Fibroblast of mammary gland (primary cell): ENCODE results near the gene MINDY2.
"Not testable (repeated sequence)": the region's sequence is repeated elsewhere in the genome, so short reads cannot be mapped to it uniquely, and the experiment has no call there.

ENCODE experiments used
- DNase-seq: peaks from one replicate; pipeline ENCODE4 v3.0.0-alpha.2; 2010; ENCODE audit warnings: low read depth
- H3K4me3 ChIP-seq: 2 replicates; pipeline ENCODE4 v1.5.1; 2011; ENCODE audit warnings: low read depth, mild to moderate bottlenecking, low read length, moderate library complexity; ENCODE audit not compliant: control insufficient read depth
- TF ChIP-seq, protein P1 (sequence below): conservative IDR thresholded peaks from 2 replicates; pipeline ENCODE4 v1.5.1; 2011; ENCODE audit warnings: low read depth, low read length, inconsistent platforms; ENCODE audit not compliant: control insufficient read depth, insufficient read depth

MINDY2 gene

DNA sequence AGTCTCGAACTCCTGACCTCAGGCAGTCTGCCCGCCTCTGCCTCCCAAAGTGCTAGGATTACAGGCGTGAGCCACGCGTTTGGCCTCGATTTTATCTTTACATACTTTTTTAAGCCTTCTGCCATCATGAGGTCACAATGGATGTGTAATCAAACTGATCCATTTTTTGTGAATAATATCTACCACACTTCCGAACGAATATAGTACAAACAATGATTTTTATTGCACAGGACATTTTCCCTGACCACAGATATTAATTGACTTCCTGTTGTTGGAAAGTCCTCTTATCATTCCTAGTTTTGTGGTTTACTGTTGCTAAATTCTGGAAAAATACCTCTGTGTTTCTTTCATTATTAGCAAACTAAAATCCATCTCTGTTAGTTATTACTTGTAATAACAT lies 68.9 kb downstream of the MINDY2 start:
- TF ChIP-seq, protein P1, sequence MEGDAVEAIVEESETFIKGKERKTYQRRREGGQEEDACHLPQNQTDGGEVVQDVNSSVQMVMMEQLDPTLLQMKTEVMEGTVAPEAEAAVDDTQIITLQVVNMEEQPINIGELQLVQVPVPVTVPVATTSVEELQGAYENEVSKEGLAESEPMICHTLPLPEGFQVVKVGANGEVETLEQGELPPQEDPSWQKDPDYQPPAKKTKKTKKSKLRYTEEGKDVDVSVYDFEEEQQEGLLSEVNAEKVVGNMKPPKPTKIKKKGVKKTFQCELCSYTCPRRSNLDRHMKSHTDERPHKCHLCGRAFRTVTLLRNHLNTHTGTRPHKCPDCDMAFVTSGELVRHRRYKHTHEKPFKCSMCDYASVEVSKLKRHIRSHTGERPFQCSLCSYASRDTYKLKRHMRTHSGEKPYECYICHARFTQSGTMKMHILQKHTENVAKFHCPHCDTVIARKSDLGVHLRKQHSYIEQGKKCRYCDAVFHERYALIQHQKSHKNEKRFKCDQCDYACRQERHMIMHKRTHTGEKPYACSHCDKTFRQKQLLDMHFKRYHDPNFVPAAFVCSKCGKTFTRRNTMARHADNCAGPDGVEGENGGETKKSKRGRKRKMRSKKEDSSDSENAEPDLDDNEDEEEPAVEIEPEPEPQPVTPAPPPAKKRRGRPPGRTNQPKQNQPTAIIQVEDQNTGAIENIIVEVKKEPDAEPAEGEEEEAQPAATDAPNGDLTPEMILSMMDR = no peak
- no peak overlapping the region for H3K4me3 ChIP-seq
- DNase-seq = peak; percentile 38

DNA sequence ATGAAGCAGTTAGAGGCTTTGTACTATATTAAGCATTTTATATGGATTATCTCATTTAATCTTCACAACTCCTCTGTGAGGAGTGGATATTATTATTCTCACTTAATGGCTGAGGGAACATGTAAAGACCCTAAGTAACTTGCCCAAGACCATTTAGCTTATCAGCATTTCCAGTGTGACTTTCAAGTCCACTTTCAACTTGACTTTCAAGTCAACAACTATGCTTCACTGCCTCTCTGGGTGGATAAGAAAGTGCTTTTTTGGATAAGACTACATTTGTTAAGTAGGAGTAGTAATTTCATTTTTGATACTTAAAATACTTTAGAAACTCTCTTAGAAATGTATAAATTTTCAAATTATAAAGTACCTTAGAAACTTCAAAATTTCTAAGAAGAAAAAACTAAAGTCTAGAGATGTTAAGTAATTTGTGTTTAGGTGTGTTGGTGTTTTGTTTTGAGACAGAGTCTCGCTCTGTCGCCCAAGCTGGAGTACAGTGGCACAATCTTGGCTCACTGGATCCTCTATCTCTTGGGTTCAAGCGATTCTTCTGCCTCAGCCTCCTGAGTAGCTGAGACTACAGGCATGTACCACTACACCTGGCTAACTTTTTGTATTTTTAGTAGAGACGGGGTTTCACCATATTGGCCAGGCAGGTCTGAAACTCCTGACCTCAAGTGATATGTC lies 71.8 kb downstream of the MINDY2 start:
- DNase-seq = no peak
- H3K4me3 ChIP-seq = no peak overlapping the region
- TF ChIP-seq, protein P1 = no peak

DNA sequence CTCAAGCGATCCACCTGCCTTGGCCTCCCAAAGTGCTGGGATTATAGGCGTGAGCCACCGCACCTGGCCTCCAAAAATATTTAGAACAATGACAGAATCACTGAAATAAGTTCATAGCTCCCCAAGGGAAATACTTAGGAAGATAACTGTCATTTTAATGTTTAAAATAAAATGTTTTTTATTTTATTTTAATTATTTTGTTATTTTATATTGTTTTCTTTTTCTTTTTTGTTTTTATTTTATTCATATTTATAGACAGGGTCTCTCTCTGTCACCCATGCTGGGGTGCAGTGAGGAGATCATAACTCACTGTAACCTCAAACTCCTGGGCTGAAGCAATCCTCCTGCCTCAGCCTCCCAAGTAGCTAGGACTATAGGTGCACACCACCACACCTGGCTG lies 80.1 kb downstream of the MINDY2 start:
- not testable (repeated sequence) for DNase-seq, H3K4me3 ChIP-seq

DNA sequence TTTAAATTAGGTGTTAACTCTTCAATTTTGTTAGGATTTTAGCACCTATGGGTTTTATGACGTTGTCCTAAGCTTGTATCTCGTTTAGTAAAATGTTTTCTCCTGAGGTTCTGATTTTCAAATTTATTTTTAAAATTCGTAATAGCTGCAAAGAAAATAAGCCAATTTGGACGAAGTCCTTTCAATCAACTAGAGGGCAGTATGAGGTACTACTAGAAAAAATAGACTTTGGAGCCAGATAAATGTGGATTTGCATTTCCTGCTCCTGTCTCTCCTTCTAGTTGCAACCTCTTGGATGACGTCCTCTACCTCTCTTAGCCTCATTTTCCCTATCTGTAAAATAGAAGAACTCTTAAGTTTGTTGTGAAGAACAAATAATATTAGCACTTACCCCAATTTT lies 81.2 kb downstream of the MINDY2 start:
- TF ChIP-seq, protein P1 = no peak
- H3K4me3 ChIP-seq = no peak overlapping the region
- peak; percentile 40 for DNase-seq

DNA sequence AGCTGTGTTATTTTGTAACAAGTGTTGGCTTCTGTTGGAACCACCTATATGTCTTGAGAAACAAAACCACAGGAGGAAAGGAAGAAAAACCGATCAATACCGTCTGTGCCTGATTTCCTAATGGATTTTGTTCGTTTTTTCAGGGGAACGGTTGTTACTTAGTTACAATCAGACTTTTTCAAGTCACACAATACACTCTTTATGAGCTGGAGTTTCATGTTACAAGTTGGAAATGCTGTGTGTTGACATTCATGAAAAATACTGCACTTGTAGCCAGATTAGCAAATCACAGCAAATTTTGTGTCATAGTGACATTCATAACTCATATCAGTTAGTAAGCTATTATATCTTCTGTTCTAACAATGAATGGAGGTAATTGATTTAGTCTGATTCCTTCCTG lies 83.5 kb downstream of the MINDY2 start:
- TF ChIP-seq, protein P1 = no peak
- DNase-seq = no peak
- H3K4me3 ChIP-seq = no peak overlapping the region

DNA sequence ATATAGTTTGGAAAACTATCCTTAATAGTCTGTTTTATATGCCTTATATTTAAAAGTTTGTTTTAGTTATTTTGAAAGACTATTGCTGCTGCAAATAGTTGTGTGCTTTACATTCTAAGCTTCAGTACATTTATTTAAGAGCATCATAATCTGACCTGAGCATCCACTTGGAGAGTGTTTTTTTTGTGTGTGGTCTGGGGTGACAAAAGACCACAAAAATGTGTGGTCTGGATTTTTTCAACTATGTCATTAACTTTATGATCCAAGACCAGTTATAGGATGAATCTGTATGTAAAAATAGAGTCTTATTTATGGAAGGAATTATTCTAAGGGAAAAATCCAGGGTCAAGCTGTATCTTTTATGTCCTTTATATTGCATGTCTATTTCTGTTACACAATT lies 85.0 kb downstream of the MINDY2 start:
- peak; percentile 48 for DNase-seq

DNA sequence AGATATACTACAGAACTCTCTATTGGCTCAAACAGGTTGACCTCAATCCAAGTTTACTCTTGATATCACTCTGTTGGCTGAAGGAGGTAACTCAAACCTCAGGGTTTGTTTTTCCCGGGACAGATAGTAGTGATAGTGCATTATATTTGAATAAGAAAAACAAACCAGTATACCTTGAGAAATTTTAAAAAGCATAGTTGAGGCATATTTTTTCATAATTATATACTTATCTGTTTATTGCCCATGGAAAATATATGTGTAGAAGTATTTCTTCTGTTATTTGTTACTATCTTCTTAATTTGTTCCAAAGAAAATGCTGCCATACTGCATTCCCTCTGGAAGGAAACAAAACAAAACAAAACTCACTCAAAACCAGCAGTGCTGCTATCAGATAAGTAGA lies 85.5 kb downstream of the MINDY2 start:
- H3K4me3 ChIP-seq, DNase-seq: not testable (repeated sequence)

More for the DNA sequence above, 85.0 kb downstream of the MINDY2 start:
- TF ChIP-seq, protein P1 = no peak
- no peak overlapping the region for H3K4me3 ChIP-seq

DNA sequence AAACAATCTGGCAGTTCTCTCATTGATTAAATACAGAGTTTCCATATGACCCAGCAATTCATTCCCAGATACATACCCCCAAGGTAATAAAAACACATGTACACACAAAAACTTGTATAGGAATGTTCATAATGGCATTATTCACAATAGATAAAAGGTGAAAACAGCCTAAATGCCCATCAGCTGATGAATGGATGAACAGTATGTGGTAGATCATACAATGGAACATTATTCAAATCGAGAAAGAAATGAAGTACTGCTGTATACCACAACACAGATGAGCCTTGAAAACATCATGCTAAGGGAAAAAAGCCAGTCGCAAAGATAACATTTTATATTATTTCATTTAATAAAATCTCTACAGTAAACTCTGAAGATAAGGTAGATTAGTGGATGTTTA lies 91.2 kb downstream of the MINDY2 start:
- TF ChIP-seq, protein P1 = no peak
- no peak overlapping the region for H3K4me3 ChIP-seq
- no peak for DNase-seq
